Activated CD8-positive, alpha-beta T cell treated with anti-CD3 and anti-CD28 coated beads for 36 hours (primary cell): Measurements from ENCODE around the gene FBXW2. TPM values are rescaled to one million over a fixed set of nuclear protein-coding genes. Genes with fewer than 3 reads are reported as not detected.
"Not testable (repeated sequence)": the region's sequence is repeated elsewhere in the genome, so short reads cannot be mapped to it uniquely, and the experiment has no call there.

ENCODE experiments used
- ATAC-seq: fragments of 200-7000 bp; cut with Tn5 transposase; one replicate; pipeline ENCODE4 v1.10.0; 2021; ENCODE audit warnings: mild to moderate bottlenecking, moderate library complexity
- CTCF ChIA-PET: fragments of 350-600 bp; sonication (Branson Sonifier 250); formaldehyde crosslinking; loops from one replicate; lab custom pipeline; 2021; ENCODE audit warnings: antibody characterized with exemption; lab: Charles Lee
- POLR2A ChIA-PET: fragments of 350-600 bp; sonication (Branson Sonifier 250); formaldehyde crosslinking; loops from one replicate; lab custom pipeline; 2021; ENCODE audit warnings: antibody characterized with exemption; lab: Charles Lee
- DNase-seq: peaks from one replicate; pipeline ENCODE4 v3.0.0-alpha.2; 2020
- H3K27ac Mint-ChIP-seq: one replicate; pipeline ENCODE4 v1.8.0; 2021; ENCODE audit warnings: mild to moderate bottlenecking, mixed read lengths
- H3K27me3 Mint-ChIP-seq: one replicate; pipeline ENCODE4 v1.8.0; 2021; ENCODE audit warnings: mixed read lengths
- H3K36me3 Mint-ChIP-seq: one replicate; pipeline ENCODE4 v1.8.0; 2021; ENCODE audit warnings: low read depth, mixed read lengths
- H3K4me1 Mint-ChIP-seq: one replicate; pipeline ENCODE4 v1.8.0; 2021; ENCODE audit warnings: low read depth, mixed read lengths
- H3K4me3 Mint-ChIP-seq: one replicate; pipeline ENCODE4 v1.8.0; 2021; ENCODE audit warnings: mild to moderate bottlenecking, moderate library complexity, mixed read lengths
- H3K9me3 Mint-ChIP-seq: one replicate; pipeline ENCODE4 v1.8.0; 2021; ENCODE audit warnings: mixed read lengths
- CTCF ChIP-seq: fragments of 200-600 bp; IDR thresholded peaks from one replicate; pipeline ENCODE4 v1.8.0; 2022; ENCODE audit warnings: antibody characterized with exemption, mild to moderate bottlenecking
- intact Hi-C: fragments of 100-400 bp; cut with micrococcal nuclease; formaldehyde crosslinking; loops from one replicate; pipeline ENCODE4 v1.10.0; 2022
- total RNA-seq, 2 experiments: library from RNA; stranded (reverse); gene quantifications; one replicate each; pipeline ENCODE4 v1.2.3, GENCODE V29; 2021

FBXW2 gene
- total RNA-seq, 2 experiments from 2014 or later = 68.8 to 68.9 TPM

GRCh38 chr9:120755810-120756434 lies 37.3 kb downstream of the FBXW2 start:
- H3K36me3 Mint-ChIP-seq = peaks cover 4% of the 10 kb centered on the region
- POLR2A ChIA-PET = interaction anchor here (0.6 to 0.9 kb wide), 3 partner anchors 12 to 93 kb away, joined by 3 read pairs; no protein-coding TSS in a partner anchor
- peak overlapping the region; percentile 52 for H3K27ac Mint-ChIP-seq

GRCh38 chr9:120755044-120755443 lies 38.2 kb downstream of the FBXW2 start:
- ATAC-seq (no peak), DNase-seq (no peak)
- Mint-ChIP-seq H3K9me3 (no peaks in the 10 kb centered on the region), H3K27me3 (no peaks in the 10 kb centered on the region), H3K4me1 (peaks cover 22% of the 10 kb centered on the region), H3K36me3 (peaks cover 3% of the 10 kb centered on the region), H3K27ac (no peak overlapping the region), H3K4me3 (no peak overlapping the region)
- intact Hi-C loops = loop anchor here (5.0 kb wide), 4 partner anchors 87 to 317 kb away; partner anchors contain the start of genes CNTRL, PHF19, PSMD5 and TRAF1
- ChIA-PET CTCF (interaction anchor here (0.6 to 6.0 kb wide), 26 partner anchors 10 to 414 kb away, joined by 3 to 76 read pairs (median 5); partner anchors contain the start of genes CNTRL and TRAF1), POLR2A (interaction anchor here (0.6 to 0.9 kb wide), 3 partner anchors 13 to 189 kb away, joined by 3 read pairs; no protein-coding TSS in a partner anchor)
- no peak for TF ChIP-seq CTCF

More at GRCh38 chr9:120755810-120756434, 37.3 kb downstream of the FBXW2 start:
- ATAC-seq (peak; percentile 89), DNase-seq (peak; percentile 75)
- no peaks in the 10 kb centered on the region for H3K27me3 Mint-ChIP-seq
- peaks cover 22% of the 10 kb centered on the region for H3K4me1 Mint-ChIP-seq
- H3K9me3 Mint-ChIP-seq = no peaks in the 10 kb centered on the region
- CTCF ChIA-PET = interaction anchor here (0.6 to 6.0 kb wide), 47 partner anchors 9 to 413 kb away, joined by 3 to 76 read pairs (median 5); partner anchors contain the start of genes CNTRL and TRAF1
- intact Hi-C loops = loop anchor here (5.0 kb wide), 4 partner anchors 86 to 316 kb away; partner anchors contain the start of genes CNTRL, PHF19, PSMD5 and TRAF1
- peak; percentile 97 for TF ChIP-seq CTCF
- no peak overlapping the region for H3K4me3 Mint-ChIP-seq

GRCh38 chr9:120750421-120750820 lies 42.8 kb downstream of the FBXW2 start:
- ChIA-PET CTCF (interaction anchor here (0.9 kb wide), 1 partner anchor 310 kb away, joined by 3 read pairs; no protein-coding TSS in a partner anchor), POLR2A (no interaction called here)
- H3K4me1 Mint-ChIP-seq = peaks cover 4% of the 10 kb centered on the region
- intact Hi-C loops = no loop called here
- H3K27ac Mint-ChIP-seq = no peak overlapping the region
- no peak for TF ChIP-seq CTCF
- DNase-seq = no peak
- H3K4me3 Mint-ChIP-seq = no peak overlapping the region
- no peak for ATAC-seq
- no peaks in the 10 kb centered on the region for H3K36me3 Mint-ChIP-seq
- H3K27me3 Mint-ChIP-seq = no peaks in the 10 kb centered on the region
- H3K9me3 Mint-ChIP-seq = no peaks in the 10 kb centered on the region

GRCh38 chr9:120746366-120746765 lies 46.9 kb downstream of the FBXW2 start:
- ATAC-seq, H3K36me3 Mint-ChIP-seq, H3K4me3 Mint-ChIP-seq, H3K4me1 Mint-ChIP-seq, intact Hi-C loops, H3K27me3 Mint-ChIP-seq, H3K9me3 Mint-ChIP-seq, POLR2A ChIA-PET, DNase-seq, H3K27ac Mint-ChIP-seq: not testable (repeated sequence)
- CTCF ChIA-PET = interaction anchor here (0.8 to 1.8 kb wide), 2 partner anchors 10 to 335 kb away, joined by 3 to 6 read pairs; no protein-coding TSS in a partner anchor

- no peak for TF ChIP-seq CTCF
- Mint-ChIP-seq H3K4me1 (peaks cover 4% of the 10 kb centered on the region), H3K36me3 (no peaks in the 10 kb centered on the region), H3K27ac (no peak overlapping the region), H3K4me3 (no peak overlapping the region), H3K27me3 (no peaks in the 10 kb centered on the region), H3K9me3 (no peaks in the 10 kb centered on the region)
- ATAC-seq (no peak), DNase-seq (no peak)
- ChIA-PET CTCF (interaction anchor here (1.4 kb wide), 2 partner anchors 125 to 315 kb away, joined by 3 to 4 read pairs; no protein-coding TSS in a partner anchor), POLR2A (no interaction called here)
- intact Hi-C loops = no loop called here
Measured at GRCh38 chr9:120745278-120745677, 47.9 kb downstream of the FBXW2 start.
